Stimulated activated CD8-positive, alpha-beta memory T cell treated with anti-CD3 and anti-CD28 coated beads, Interleukin-7, amount 100 ng/mL, for 4 hours (primary cell): ENCODE measurements around the gene BIN1.

Source experiments
- DNase-seq, 2 donors: peaks; one replicate each; pipeline ENCODE4 v3.0.0-alpha.2; 2020; ENCODE audit warnings: low read depth in 2 of 2

The BIN1 gene

GRCh38 chr2:127058246-127058953 lies 48.6 kb downstream of the BIN1 start:
- DNase-seq: no peak

GRCh38 chr2:127057371-127058245 lies 49.3 kb downstream of the BIN1 start:
- DNase-seq: no peak

- no peak for DNase-seq
These were observed 50.2 kb downstream of the BIN1 start for GRCh38 chr2:127056631-127057370.

- DNase-seq: no peak
These were observed 50.9 kb downstream of the BIN1 start for GRCh38 chr2:127056086-127056485.

GRCh38 chr2:127055786-127056076 lies 51.2 kb downstream of the BIN1 start:
- DNase-seq: no peak

GRCh38 chr2:127054996-127055785 lies 51.8 kb downstream of the BIN1 start:
- DNase-seq: no peak

- no peak for DNase-seq
These were observed 52.4 kb downstream of the BIN1 start for GRCh38 chr2:127054604-127054930.

GRCh38 chr2:127053731-127054603 lies 53.0 kb downstream of the BIN1 start:
- no peak for DNase-seq

GRCh38 chr2:127052771-127053691 lies 53.9 kb downstream of the BIN1 start:
- DNase-seq: no peak

GRCh38 chr2:127052057-127052770 lies 54.7 kb downstream of the BIN1 start:
- no peak for DNase-seq

- no peak for DNase-seq
These were observed 55.6 kb downstream of the BIN1 start for GRCh38 chr2:127051116-127052056.

- DNase-seq: no peak
These were observed 56.2 kb downstream of the BIN1 start for GRCh38 chr2:127050803-127051115.

GRCh38 chr2:127049927-127050802 lies 56.8 kb downstream of the BIN1 start:
- DNase-seq: peak in 1 of 2 donors; percentile 43

GRCh38 chr2:127048969-127049897 lies 57.7 kb downstream of the BIN1 start:
- no peak for DNase-seq

GRCh38 chr2:127048618-127048935 lies 58.4 kb downstream of the BIN1 start:
- DNase-seq: no peak
